ENCODE measurements around the gene TAGLN.
"Not testable (repeated sequence)": the region's sequence is repeated elsewhere in the genome, so short reads cannot be mapped to it uniquely, and the experiment has no call there.

TAGLN gene

DNA sequence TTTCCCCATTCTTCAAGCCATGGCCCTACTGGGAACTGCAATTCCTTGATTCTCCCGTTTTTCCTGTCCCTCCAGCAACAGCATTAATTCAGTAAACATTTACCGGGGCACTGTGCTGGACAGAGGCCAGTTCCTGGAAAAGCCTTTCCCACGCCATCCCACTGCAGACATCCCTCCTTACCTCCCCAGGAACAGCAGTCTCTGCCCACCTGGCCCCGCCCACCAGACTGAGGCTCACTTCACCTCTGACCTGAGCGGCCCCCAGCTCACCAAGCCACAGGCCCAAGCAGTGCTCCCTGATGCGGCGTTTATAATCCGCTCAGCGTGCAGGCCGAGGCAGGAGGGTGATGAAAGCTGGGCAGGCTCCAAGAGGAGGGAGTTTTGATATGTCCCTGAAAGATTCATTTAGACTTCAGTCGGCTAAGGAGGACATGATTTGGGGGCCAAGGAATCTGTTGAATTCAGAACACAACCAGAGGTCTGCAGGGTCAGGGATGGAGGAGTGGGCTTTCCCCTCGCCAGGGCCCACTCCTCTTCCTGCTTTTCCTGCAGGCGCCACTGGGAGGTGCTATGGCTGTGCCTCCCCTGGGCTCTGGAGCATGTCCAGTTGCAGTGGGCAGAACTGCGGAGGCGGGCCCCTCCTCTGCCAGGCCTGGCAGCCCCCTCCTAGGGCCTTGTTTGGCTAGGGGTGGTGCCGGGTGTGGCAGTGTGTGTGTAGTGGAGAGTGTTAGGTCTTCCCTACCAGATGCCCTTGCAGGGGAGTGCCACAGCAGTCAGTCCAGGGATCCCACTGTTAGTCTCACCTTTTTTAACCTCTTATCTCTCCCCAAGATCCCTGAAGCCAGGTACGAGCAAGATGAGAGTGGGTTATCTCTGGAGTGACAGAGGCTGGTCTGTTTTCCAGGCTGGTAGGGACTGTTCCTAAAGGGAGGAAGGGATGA, 1.4 kb upstream of the TAGLN start:
- no peak for DNase-seq

DNA sequence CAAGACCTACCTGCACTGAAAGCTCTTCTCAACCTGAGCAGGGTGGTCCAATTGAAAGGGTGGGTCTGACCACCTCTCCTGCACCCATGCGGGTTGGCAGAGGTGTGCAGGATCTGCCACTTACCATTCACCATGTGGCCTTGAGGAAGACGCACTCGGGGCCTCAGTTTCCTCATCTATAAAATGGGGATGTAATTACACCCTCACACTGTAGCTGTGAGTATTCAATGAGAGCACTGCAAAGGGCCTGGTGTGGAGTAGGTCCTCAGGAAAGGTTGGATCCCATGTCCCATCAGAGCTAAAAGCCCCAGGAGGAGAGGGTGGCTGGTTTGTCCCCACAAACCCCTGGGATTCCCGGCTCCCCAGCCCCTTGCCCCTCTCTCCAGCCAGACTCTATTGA, 557 bp upstream of the TAGLN start:
- DNase-seq: no peak

DNA sequence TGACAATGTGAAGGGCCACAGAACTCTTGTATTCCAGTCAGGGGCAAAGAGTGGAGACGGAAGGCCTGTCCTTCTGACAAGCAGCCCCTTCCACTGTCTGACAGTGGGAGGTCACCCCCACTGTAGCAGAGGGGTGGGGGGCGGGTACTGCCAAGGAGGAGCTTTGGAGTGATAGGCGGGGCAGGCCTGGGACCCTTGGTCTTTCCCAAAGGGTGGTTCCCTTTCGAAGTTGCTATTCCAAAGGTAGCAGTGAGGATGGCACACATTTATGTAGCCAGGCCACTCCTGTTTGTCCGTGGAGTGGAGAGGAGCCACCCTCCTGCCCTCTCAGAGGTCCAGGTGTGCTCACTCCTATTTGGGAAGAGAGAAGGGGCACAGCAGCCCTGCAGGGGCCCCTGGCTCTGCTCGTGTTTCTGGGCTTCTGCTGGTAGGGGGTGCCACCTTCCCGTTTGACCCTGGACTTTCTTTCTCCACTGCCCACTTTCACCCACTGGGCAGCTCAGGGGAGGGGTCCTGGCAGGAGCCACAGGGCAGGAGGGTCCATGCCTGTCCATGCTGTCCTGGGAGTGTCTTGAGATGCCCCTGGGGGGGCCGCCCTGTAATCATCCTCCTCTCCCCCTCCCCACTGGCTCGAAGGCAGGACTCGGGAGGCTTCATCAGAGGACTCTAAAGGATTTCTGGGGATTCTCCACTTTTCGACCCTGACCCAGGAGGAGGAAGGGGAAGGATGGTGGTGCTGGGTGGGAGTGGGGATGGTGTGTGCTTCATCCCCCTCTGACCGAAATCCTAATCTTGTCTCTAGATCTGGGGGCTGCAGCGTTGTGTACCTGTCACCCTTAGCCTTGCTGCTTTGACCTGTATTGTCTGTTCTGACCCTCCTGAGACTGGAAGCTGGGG, 994 bp downstream of the TAGLN start:
- no peak for DNase-seq

DNA sequence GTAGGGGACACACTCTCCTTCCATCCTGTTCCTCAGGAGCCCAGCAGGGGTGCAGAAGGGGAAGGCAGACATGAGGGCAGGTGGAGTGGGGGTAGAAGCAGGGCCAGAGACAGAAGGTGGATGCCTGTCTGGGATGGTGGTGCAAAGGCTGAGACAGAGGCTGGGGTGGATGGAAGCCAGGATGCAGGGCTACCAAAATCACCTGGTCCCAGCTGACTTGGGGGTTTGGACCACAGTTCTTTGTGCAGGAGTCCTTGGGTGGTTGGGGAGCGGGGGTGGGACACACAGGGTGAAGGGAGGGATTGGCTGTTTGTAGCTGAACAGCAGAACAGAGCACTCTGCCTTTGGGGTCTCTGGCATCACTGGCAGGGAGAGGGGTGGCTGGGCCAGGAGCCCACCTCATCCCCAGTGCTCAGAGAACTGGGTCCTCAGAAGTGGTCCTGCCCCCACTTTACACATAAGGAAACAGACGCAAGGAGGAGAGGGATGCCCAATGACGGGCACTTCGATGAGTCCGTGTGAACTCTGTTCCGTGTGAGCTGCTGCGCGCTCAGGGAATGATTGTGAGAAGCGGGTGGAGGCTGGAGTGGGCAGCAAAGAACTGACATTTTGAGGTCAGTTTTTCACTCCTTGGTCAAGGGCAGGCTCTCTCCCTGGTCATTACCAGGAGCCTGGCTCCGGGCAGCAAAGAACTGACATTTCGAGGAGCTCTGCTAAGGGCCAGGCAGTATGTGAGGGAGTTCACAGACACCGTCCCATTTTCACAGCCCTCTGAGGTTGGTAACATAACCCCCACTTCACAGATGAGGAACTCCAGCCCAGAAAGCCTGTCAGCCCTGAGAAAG, 1.9 kb downstream of the TAGLN start:
- DNase-seq: no peak

DNA sequence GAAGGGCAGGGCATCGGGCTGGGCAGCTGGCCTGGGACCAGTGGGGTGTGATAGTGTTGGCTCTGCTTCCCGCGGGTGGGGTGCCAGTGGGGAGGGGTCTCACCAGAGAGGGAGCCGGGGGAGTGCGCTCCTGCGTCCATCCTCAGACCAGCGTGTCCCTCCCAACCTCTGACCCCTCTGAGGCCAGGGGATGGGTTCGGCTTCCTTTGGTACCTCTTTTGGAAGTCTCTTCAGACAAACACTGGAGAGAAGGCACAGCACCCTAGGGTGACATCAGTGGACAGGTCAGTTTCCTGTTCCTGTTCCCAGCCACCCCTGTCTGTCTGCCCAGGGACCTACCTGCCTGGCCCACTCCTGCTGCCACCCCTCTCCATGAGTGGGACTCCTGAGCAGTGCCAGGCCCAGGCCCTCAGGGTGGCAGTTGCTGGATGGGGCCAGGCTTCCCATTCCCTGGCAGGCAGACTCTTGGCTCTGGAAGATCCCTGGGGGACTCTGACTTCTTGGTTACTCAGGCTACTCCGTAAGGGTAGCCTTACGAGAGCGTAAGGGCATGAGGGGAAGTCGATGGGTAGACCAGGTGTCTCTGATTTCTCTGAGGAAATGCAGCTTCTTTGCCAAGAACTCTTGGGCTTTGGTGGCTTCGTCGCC, 2.6 kb downstream of the TAGLN start:
- DNase-seq: no peak

DNA sequence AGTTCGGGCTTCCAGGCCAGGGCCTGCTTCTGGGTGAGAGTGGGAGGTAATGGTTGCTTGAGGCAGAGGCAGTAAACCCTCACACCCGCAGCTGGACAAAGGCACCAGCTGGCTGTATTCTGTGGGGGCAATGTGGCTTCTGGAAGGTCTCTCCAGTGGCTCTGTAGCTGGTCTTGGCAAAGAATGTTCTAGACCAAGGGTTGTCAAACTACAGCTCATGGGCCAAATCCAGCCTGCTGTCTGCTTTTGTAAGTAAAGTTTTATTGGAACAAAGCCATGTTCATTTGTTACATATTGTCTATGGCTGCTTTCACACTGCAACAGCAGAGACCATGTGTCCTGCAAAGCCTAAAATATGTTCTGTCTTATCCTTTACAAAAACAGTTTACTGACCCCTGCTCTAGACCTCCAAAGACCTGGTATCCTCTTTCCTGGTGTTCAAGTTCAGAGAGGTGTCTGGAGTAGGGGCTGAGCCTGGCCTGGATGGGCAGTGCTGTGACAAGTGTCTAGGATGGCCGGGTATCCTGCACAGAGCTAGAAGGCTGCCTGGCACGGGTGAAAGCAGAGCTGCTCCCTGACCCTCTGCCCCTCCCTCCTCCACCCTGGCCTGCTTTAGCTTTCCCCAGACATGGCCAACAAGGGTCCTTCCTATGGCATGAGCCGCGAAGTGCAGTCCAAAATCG, 3.4 kb downstream of the TAGLN start:
- no peak for DNase-seq

DNA sequence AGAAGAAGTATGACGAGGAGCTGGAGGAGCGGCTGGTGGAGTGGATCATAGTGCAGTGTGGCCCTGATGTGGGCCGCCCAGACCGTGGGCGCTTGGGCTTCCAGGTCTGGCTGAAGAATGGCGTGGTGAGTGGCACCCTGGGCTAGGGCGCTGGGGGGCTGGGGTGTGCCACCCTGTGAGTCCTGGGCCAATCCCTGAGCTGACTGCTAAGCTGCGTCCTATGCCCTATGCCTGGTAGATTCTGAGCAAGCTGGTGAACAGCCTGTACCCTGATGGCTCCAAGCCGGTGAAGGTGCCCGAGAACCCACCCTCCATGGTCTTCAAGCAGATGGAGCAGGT, 3.9 kb downstream of the TAGLN start:
- DNase-seq: no peak

DNA sequence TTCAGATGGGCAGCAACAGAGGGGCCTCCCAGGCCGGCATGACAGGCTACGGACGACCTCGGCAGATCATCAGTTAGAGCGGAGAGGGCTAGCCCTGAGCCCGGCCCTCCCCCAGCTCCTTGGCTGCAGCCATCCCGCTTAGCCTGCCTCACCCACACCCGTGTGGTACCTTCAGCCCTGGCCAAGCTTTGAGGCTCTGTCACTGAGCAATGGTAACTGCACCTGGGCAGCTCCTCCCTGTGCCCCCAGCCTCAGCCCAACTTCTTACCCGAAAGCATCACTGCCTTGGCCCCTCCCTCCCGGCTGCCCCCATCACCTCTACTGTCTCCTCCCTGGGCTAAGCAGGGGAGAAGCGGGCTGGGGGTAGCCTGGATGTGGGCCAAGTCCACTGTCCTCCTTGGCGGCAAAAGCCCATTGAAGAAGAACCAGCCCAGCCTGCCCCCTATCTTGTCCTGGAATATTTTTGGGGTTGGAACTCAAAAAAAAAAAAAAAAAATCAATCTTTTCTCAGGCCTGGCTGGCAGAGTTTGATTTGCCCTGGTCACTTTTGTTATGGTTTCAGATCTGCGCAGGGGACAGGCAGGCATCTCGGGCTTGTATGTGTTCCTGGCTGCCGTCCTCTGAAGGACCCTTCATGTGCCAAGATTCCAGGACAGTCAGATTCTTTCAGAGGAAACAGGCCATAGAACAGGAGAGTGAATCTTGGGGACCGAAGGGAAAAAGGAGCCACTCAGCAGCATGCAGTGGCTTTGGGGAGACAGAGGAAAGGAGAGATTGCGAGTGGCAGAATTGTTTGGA, 5.3 kb downstream of the TAGLN start:
- DNase-seq: no peak

DNA sequence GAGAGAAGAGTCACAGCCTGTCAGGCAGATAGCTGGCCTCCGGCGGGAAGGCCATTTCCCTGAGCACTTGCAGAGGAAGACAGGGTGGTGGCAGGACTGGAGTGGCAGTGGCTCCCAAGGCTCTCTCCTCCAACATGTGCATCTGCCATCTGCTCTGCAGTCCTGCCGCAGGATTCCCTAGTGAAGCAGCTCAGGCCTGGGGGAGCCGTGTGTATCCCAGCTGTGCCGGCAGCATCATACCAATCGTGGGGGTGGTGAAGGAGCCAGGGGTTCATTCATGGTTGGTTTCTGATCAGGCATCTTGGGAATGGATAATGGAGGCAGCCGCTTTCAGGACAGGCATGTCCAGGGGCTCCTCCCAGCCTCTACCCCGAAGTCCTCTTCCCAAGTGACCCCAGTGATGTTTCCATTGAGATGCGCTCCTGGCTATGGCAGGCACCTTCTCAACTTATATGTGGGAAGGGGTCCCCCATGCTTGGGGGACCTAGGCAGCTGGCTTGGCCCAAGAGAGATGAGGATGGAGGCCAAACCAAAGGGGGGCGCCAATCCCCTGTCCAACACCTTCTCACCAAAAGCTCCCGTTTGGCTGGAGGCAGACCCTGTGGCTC, 6.1 kb downstream of the TAGLN start:
- no peak for DNase-seq

DNA sequence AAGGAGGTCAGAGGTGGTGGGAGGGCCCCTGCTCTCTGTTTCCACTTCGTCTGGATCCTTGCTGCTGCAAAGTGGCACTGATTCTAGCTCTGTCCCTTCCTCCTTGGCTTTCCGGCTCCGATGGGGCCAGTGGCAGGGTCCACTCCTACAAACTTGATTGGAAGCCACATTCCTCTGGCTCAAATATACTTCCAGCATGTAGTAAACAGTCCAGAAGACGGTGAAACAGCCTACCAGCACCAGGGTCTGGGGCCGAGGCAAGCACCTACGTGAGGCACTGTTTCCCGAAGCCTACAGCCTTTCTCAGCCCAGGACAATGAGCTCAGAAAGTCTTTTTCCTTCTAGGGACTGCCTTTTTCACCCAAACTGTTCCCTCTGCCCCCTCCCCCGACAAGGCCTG, 6.9 kb downstream of the TAGLN start:
- DNase-seq: not testable (repeated sequence)

DNA sequence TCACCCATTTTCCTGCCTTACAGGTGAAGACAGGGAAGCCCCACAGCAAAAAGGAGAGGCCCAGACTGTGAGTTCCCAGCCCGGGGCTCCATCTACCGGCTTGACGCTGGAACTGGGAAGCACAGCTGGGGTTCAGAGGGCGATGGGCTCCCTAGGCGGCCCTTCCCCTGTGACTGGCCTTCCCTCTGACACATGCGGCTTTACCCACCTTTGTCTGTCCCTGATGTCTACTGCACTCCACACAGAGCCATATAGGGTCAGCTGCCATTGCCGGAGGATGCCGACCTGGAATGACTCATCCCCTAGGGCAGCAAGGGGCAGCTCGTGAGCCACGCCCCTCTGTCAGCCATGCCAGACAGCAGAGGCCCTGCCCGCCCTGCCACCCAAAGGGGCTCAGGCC, 7.7 kb downstream of the TAGLN start:
- DNase-seq: not testable (repeated sequence)

DNA sequence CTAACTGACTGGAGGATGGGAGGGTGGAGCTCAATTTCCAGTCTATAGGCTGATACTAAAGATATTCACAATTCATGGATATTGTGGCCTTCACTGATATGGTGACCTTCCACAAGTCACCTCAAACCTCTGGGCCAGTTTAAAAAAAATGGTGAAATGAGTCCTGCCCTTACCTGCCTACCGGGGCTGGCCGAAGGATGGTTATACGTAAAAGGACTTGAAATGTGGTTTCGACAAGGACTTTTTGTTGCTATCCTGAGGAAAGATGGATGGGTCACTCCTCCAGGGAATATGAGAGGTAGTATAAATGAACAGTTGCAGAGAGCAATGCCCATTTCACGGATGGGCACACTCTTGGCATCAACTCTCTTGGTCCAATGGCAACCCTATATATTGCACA, 8.3 kb downstream of the TAGLN start:
- DNase-seq: not testable (repeated sequence)

DNA sequence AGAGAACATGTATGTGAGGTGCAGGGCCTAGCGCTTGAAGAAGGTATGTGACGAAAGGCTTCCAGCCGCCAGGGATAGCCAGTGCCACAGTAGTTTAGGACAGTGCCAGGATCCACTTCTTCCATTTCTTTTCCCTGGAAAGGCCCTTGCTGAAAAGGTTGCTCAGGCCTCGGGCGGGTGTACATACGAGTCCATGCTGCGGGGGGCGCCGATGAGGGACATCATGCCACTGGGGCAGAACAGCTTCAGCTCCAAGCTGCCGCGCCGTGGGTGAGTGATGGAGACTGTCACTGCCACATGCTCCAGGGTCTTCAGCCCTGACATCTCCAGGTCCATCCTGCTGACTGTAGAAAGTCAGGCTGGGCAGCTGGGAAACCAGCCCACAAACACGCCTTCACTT, 9.5 kb downstream of the TAGLN start:
- DNase-seq: not testable (repeated sequence)

DNA sequence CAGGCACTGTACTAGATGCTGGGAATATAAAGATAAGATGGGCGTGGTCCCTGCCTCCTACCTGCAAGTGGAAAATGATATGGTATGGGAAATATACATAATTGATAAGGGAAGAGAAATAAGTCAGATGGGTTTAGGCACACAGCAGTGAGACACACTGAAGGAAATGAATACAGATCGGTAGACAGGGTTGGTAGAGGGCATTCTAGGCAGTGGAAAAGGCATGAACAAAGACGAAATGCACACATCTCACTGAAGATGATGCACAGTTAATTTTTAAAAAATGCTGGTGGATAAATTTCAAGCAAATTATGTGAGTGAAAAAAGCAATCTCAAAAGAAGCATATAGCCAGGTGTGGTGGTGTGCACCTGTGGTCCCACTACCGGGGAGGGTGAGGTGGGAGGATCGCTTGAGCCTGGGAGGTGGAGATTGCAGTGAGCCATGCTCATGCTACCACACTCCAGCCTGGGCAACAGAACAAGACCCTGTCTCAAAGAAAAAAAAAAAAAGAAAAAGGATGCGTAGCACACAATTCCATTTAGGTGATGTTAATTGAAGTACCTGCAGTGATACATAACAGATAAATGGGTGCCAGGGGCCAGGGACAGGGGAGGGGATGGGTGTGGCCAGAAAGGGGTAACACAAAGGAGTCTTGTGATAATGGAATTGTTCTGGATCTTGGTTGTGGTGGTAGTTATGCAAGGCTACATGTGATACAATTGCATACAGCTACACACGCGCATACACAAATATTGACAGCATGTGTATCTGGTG, 10.4 kb downstream of the TAGLN start:
- not testable (repeated sequence) for DNase-seq

DNA sequence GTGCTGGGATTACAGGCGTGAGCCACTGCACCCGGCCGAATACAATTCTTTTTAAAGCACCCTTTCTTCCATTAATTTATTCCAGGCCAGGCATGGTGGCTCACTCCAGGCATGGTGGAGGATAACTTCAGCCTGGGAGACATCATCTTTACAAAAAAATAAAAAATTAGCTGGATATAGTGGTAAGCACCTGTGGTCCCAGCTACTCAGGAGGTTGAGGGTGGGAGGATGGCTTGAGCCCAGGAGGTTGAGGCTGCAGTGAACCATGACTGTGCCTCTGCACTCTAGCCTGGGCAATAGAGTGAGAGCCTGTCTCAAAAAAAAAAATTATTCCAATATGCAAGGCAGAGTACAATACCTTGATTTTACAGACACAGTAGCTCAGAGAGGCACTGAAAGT, 11.4 kb downstream of the TAGLN start:
- DNase-seq: no peak

DNA sequence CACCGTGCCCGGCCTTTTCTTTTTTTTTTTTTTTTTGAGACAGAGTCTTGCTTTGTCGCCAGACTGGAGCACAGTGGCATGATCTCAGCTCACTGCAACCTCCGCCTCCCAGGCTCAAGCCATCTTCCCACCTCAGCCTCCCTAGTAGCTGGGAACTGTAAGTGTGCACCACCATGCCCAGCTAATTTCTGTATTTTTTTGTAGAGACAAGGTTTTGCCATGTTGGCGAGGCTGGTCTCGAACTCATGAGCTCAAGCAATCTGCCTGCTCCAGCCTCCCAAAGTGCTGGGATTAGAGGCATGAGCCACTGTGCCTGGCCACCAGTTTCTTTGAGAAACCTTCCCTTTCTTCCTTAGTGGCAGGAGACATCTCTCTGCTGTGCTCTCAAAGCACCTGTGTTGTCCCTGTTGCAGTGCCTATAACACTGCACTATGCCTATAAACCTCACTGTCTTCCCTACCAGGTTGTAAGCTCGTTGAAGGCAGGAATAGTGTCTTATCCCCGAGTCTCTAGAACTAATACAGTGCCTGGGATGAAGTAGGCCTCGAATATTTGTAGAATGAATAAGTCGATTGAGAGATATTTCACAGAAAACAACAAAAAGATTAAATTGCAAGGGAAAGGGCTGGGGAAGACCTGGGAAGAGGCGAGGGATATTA, 13.7 kb downstream of the TAGLN start:
- no peak for DNase-seq

DNA sequence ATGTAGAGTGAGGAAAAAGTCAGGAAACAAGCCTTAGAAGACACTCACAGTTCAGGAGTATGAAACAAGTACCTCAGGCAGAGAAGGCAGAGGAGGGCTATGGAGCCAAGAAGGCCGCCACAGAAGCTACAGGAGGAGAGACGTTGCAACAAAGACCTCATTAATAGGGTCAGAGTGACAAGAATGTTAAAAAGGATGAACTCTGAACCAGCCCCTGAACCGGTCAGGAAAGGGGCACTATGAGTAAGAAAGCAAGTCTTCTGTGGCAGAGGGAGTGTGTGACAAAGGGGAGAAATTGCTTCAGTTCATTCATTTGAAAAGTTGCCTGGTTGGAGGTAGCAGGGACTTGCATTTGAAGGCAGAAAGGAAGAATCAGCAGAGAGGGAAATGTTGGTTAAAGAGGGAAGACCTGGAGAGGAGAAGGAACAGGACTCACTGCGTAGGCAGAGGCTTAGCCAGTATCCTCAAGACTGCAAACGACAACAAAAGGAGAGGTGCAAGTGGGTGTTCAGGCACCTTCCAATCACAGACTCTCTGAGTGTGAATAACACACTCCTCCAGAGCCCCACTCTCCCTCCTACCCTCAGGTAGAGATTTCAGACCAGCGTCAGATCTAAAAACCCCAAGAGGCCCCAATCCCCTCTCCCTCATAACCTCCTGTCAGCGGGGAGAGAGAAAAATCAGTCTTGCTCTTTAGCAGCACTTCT, 15.4 kb downstream of the TAGLN start:
- DNase-seq: no peak

All from NCI-H2029 treated with DMSO at 0.1 percent for 48 hours (cell line).